Activated T-cell treated with anti-CD3 and anti-CD28 coated beads for 48 hours (primary cell): Measurements from ENCODE around the gene CEP126.

Source experiments
- DNase-seq: peaks from one replicate; pipeline ENCODE4 v3.0.0-alpha.2; 2020; ENCODE audit warnings: low read depth

CEP126 gene

GRCh38 chr11:101914738-101915426 is at the start of gene CEP126:
TSS of gene CEP126 (plus strand) at chr11:101915010. CDS start at chr11:101915285, 275 bp downstream.
- peak; percentile 91 for DNase-seq

GRCh38 chr11:101866619-101867491 is 48.0 kb upstream of the CEP126 start:
- no peak for DNase-seq

GRCh38 chr11:101867951-101868350 is 46.9 kb upstream of the CEP126 start:
- DNase-seq, result no peak

GRCh38 chr11:101870510-101870909 is 44.3 kb upstream of the CEP126 start:
- no peak for DNase-seq

- no peak for DNase-seq
These were observed 42.5 kb upstream of the CEP126 start for GRCh38 chr11:101872171-101872882.

GRCh38 chr11:101880222-101880621 is 34.6 kb upstream of the CEP126 start:
- DNase-seq, result no peak

GRCh38 chr11:101881586-101881985 is 33.2 kb upstream of the CEP126 start:
- DNase-seq, result no peak

- no peak for DNase-seq
These were observed 29.2 kb upstream of the CEP126 start for GRCh38 chr11:101885631-101886030.

- no peak for DNase-seq
These were observed 25.0 kb upstream of the CEP126 start for GRCh38 chr11:101889767-101890166.

- no peak for DNase-seq
These were observed 20.3 kb upstream of the CEP126 start for GRCh38 chr11:101894505-101894904.

- DNase-seq, result no peak
These were observed 7.0 kb upstream of the CEP126 start for GRCh38 chr11:101907815-101908214.

- no peak for DNase-seq
These were observed 5.7 kb upstream of the CEP126 start for GRCh38 chr11:101909087-101909486.

GRCh38 chr11:101912823-101913284 is 2.0 kb upstream of the CEP126 start:
- no peak for DNase-seq

- no peak for DNase-seq
These were observed 1.2 kb upstream of the CEP126 start for GRCh38 chr11:101913656-101914055.

GRCh38 chr11:101914341-101914737 is 471 bp upstream of the CEP126 start:
- DNase-seq, result no peak

- DNase-seq, result no peak
These were observed 1.0 kb downstream of the CEP126 start for GRCh38 chr11:101915791-101916291.

GRCh38 chr11:101916422-101916821 is 1.6 kb downstream of the CEP126 start, which contains the start of gene ANGPTL5:
TSS of gene ANGPTL5 (minus strand) at chr11:101916522. CDS start at chr11:101907909, 8,613 bp downstream.
- no peak for DNase-seq

GRCh38 chr11:101917226-101917625 is 2.4 kb downstream of the CEP126 start:
- DNase-seq, result no peak

- DNase-seq, result no peak
These were observed 6.2 kb downstream of the CEP126 start for GRCh38 chr11:101920992-101921391.

GRCh38 chr11:101923554-101923953 is 8.7 kb downstream of the CEP126 start:
- DNase-seq, result no peak

- DNase-seq, result no peak
These were observed 14.6 kb downstream of the CEP126 start for GRCh38 chr11:101929294-101929915.

- DNase-seq, result no peak
These were observed 16.9 kb downstream of the CEP126 start for GRCh38 chr11:101931692-101932091.
